GM18519 (cell line): Measurements from ENCODE around the gene MED17.

ENCODE experiments used
- ATAC-seq: cut with Tn5 transposase; IDR thresholded peaks from one replicate; pipeline ENCODE4 v1.9.1; 2021; ENCODE audit warnings: mild to moderate bottlenecking, moderate library complexity; ENCODE audit not compliant: unreplicated experiment, low FRiP score

Gene MED17

DNA sequence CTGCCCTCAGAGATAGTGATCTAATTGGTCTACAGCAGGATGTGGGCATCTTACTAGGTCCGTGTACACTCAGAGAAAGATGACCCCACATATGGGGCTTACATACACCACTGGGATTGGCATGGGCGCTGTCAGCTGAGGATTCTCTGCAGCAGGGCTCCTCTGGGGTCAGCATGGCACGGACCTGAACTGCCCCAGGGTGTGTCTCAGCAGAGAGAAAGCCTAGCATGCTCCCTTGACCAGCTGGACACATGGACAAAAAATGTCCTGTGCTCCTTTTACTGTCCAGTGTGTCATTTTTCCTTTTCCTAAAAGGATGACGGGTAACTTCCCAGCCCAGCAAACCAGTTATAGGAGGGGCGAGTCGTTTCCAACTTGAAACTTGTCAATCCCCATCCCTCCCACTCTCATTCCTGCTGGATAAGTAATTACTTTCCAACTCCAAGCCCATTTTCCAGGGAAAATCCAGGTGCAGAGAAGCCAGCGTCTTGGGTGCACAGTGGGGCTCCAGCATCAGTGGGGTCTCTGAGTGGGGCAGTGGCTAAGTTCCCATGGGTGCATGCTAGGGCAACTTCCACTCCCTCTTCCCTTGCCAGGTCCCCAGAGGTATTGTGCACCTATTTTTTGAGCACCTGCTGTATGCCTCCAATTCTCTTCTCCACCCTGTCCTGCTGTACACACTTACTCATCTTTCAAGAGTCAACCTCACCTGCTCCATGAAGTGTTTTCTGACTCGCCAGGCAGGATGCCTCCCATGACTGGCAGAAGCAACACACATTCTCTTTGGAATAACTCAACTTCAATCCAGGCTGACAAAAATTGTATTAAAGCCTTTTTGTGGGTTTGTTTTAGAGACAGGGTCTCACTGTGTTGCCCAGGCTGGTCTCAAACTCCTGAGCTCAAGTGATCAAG, 61.4 kb downstream of the MED17 start:
- no peak for ATAC-seq

DNA sequence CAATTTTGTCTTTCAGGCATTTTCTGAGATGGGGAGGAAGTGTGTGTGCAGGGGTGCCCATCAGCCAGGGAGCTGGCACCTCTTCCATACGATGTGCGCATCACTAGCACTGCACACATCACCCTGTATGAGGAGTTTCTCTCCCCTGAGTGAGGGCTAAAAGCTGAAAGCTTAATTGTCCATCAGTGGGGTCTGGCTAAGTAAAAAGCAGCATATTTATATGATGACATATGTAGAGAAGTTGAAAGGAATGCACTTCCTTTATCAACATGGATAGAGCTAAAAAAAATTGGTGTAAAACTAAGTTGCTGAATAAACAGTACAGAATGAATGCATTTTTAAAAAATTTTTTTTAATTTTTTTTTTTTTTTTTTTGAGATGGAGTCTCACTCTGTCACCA, 62.3 kb downstream of the MED17 start:
- ATAC-seq, result no peak

DNA sequence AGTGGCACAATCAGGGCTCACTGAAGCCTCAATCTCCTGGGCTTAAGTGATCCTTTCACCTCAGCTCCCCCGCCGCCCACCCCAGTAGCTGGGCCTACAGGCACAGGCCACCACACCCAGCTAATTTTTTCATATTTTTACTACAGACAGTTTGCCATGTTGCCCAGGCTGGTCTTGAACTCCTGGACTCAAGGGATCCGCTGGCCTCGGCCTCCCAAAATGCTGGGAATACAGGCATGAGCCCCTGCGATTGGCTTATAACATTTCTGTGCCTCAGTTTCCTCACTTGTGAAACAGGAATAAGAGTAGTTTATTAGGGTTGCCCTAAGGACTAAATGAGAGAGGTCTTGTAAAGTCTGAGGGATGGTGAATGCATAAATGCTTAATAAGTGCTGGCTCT, 65.1 kb downstream of the MED17 start:
- no peak for ATAC-seq

DNA sequence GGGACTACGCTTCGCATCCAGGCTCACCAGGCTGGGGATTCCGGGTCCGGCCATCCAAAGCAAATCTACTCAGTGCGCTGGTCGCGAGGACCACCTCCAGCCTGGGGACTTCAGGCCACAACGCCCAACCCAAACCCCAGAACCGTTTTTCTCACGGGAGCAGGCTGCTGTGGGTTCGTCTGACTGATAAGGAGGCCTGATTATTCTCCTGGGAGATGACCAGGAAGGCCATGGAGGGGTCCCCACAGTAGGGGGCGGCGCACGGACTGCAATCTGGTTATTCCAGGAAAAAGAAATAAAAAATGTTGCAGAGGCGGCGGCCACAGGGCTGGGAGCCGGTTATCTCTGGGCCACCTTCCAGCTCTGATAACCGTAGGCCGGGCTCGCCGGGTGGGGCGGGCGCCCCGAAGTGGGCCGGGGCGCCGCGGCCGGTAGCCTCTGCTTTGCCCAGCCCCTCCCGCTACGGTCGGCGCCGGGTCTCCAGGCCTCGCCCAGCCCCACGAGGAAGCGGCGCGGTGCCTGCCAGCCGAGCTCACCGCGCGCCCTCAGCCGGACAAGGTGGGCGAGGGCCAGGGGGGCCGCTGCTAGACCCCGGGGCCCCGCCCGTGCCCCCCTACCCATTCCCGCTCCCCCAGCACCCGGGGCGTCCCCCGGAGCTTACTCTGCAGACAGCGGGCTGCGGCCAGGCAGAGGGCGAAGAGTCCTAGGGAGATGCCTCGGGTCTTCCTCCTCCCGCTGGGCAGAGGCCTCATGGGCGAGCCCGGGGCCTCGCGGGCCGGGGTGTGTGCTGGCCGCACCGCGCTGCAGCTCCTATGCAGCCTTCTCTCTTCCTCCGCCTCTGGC, 65.9 kb downstream of the MED17 start:
- no peak for ATAC-seq

DNA sequence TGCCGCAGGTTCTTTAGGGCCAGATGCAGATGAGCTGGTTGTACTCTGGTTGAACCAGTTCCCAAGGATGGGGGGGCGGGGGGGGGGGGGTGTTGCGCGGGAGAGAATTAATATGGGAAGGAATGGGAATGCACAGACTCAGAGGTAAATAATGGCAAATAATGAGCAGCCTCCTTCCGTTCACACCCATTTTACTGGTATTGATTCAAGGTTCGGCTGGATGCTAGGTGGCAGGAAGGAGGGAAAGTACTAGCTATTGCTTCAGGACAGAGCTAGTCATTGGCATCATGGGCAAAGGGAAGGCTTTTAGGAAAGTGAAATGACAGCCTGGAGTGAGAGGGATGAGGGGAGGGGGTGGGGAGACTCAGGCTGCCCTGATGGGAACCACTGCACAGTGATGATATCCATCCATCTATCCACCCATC, 66.5 kb downstream of the MED17 start, which contains the start of gene VSTM5:
TSS of gene VSTM5 (minus strand) at position 25 of the 425 bp plus-strand sequence. CDS start 116 bp downstream, outside the sequence.
- ATAC-seq, result no peak

DNA sequence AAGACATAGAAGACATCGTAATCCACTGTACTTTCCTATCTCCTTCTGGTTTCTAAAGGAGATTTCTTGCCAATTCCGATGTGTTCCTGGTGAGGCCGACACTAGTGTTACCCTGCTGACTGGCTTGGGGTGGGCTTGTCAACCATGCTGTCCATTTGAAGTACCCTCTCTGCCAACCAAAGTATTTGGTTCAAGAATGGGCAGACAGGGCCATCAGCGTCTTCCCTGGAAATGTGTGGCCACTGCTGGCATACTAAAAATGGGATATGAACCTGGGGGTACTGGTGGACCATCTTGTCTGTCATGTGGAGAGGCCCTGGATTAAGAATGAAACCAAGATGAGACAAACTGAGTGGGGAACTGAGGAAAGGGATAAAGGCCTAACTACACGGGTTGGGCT, 68.2 kb downstream of the MED17 start:
- ATAC-seq, result no peak

DNA sequence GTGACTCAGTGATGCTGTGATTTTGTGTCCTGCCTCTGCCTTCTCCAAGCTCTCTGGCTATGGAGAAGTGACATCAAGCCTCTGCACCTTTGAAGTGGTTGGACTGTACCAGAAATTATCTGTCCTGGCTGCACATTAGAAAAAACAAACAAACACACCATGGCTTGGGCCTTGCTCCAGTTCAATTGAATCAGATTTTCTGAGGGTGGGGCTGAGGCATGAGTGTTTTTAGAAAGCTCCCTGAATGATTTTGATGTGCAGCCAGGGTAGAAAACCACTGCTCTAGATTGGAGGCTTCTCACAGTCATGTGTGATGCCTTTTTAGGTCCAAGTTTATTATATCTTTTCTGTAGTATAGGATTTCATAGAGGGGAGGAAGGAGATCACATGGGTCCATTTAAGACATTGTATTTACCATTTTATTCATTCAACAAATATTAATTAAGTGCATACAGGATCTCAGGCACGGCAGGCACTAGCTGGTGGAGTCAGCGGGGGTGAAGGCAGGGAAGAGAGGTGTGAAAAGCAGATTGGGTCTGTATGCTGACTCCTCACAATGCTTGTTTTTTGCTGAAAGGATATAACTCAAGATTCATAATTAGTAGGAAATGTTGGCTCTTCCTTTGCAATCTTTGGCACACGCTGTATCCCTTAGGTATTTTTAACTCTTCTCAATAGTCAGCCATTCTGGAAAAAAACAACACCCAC, 73.5 kb downstream of the MED17 start:
- ATAC-seq, result no peak

DNA sequence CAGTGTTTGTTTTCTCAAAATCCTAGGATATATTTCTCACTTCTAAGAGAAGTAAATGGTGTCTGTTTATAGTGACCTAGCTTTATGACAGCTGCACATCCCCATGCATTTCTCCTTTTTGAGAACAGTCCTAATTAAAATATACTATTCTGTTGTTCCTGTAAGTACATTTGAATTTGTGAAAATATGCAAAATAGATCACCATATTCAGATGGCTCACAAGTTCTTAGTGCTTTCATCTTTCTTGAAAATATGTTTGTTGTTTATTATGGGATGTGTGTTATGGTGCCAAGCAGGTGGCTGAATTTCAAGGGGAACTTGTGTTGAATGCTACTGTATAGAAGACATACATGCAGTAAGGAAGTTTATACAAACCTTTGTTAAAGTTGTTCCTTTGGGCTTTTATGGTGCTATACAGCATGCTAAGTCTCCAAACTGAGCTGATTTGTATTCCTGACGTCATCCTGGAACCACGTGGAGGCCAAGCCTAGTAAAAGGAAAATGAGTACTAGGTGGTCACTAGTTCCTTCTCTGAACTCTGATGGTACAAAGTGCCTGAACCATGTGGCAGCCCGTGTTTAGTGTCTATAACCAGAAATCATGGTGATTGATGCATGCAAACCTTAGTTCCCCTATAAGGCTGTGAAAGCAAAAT, 74.2 kb downstream of the MED17 start:
- no peak for ATAC-seq

DNA sequence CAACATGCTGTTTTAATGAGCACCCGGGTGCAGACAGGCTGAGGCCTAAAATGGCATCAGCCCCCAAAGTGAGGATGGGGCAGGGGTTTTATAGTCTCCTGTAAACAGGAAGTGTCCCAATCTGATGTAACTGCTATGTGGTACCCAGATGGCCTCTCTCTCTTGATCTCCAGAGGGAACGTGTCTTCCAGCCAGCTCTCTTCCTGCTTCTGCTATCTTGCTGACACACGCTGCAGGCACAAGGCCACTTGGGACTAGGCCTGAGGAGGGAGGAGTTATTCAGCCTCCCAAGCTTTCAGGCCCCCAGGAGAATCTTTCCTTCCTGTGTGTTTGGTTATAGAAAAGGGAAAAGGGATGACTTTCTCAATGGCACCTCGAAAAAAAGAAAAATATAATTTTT, 77.7 kb downstream of the MED17 start:
- no peak for ATAC-seq
